Heart left ventricle (tissue), 16 donors: ENCODE results near the gene VPREB3. TPM values are rescaled to one million over a fixed set of nuclear protein-coding genes. Genes with fewer than 3 reads are reported as not detected.

Experiments
- ATAC-seq, 4 donors: fragments of 200-7000 bp; cut with Tn5 transposase; one replicate each; pipeline ENCODE4 v1.9.1; 2020 to 2022; ENCODE audit warnings: moderate library complexity in 4 of 4, mild to moderate bottlenecking in 3 of 4, moderate number of reproducible peaks in 1 of 4
- DNase-seq, 5 donors: peaks; one replicate each; pipeline ENCODE4 v3.0.0-alpha.2; 2020
- H3K27ac ChIP-seq, 12 donors: fragments of 200-600 bp; sonication (generic) in 4 of 12; one replicate each; pipeline versions ENCODE4 v1.5.0 to v1.8.0; 2016 to 2022; ENCODE audit warnings: mild to moderate bottlenecking in 2 of 12
- H3K27me3 ChIP-seq, 9 donors: fragments of 200-600 bp; sonication (generic) in 2 of 9; one replicate each; pipeline versions ENCODE4 v1.5.1 to v1.8.0; 2016 to 2022; ENCODE audit warnings: mild to moderate bottlenecking in 3 of 9
- H3K36me3 ChIP-seq, 9 donors: fragments of 200-600 bp; sonication (generic) in 2 of 9; one replicate each; pipeline versions ENCODE4 v1.5.0 to v1.8.0; 2018 to 2022; ENCODE audit warnings: mild to moderate bottlenecking in 2 of 9
- H3K4me1 ChIP-seq, 12 donors: fragments of 200-600 bp; sonication (generic) in 4 of 12; one replicate each; pipeline versions ENCODE4 v1.5.0 to v1.8.0; 2016 to 2022; ENCODE audit warnings: mild to moderate bottlenecking in 3 of 12
- H3K4me3 ChIP-seq, 12 donors: fragments of 200-600 bp; sonication (generic) in 4 of 12; one replicate each; pipeline versions ENCODE4 v1.5.0 to v1.8.0; 2017 to 2022; ENCODE audit warnings: mild to moderate bottlenecking in 9 of 12, moderate library complexity in 4 of 12
- H3K9me3 ChIP-seq, 12 donors: fragments of 200-600 bp; sonication (generic) in 4 of 12; one replicate each; pipeline versions ENCODE4 v1.5.0 to v1.8.0; 2016 to 2022; ENCODE audit warnings: mild to moderate bottlenecking in 1 of 12
- CTCF ChIP-seq, 12 donors: fragments of 200-600 bp; sonication (generic) in 4 of 12; IDR thresholded peaks; one replicate each; pipeline versions ENCODE4 v1.5.0 to v1.8.0; 2018 to 2022; ENCODE audit warnings: antibody characterized with exemption in 12 of 12, mild to moderate bottlenecking in 5 of 12
- POLR2A ChIP-seq, 2 donors: fragments of 450-650 bp; IDR thresholded peaks; one replicate each; pipeline ENCODE4 v1.6.1; 2017; ENCODE audit warnings: antibody characterized with exemption in 2 of 2, mild to moderate bottlenecking in 2 of 2, moderate library complexity in 2 of 2
- WGBS, 4 donors: extraction: QIAGEN DNeasy Blood & Tissue Kit in 2 of 4; methylation state at CpG; one replicate each; pipeline versions ENCODE4 v1.1.5 to v1.1.7; 2013 to 2018; 5-methylcytosine and 5-hydroxymethylcytosine counted together
- intact Hi-C, 10 donors: fragments of 100-400 bp; cut with DNase I; formaldehyde crosslinking; loops; one replicate each; pipeline versions ENCODE4 v1.11.1 to v1.14.2; 2022
- polyA plus RNA-seq, 2 donors: library from polyadenylated mRNA; stranded (reverse); fragments of 200-250 nt; gene quantifications; one replicate each; pipeline ENCODE4 v1.2.3, GENCODE V29; 2013
- total RNA-seq, 9 donors: library from RNA; depleted of rRNA in 2 of 9; stranded (reverse); fragments of >200 nt in 2 of 9; fragmentation: NEBNext Ultra II Directional in 3 of 9; extraction: Animal tissue kit (Norgen Biotek cat#: 25700) in 3 of 9; gene quantifications; one replicate each; pipeline versions ENCODE4 v1.1.0 to v1.2.4, GENCODE V29; 2016 to 2023
- donor health status: ischemic (EF 13 %, LVEDD 7.1; RV severe dilation, severe dysfunction).
- donor health status: healthy with polysubstance abuse.
- donor health status: DM: no; HTN: yes; CAD: no.
- donor health status: DM: no; HTN: no; CAD: no.
- donor health status: ischemic (EF 25% LVEDD 6.9; RV normal size, moderate dysfunction).
- donor health status: ischemic (EF 25% LVEDD 5.7; RV mildly dilated, moderate dysfunction).
- donor health status: healthy.
- donor health status: DM: yes; HTN: yes; CAD: no.
- donor health status: ischemic (EF 35%, LVEDD 5.7; RV mildly dilated, moderate dysfunction).
- donor health status: nonischemic (EF 11% LVEDD 7.7; RV severe dilation, severe dysfunction).
- donor health status: DM: yes; HTN: yes; CAD: no.
- donor health status: PGD.
- donor health status: ischemic (EF 29% LVEDD 5.4; RV normal size, mild dysfunction).
- donor health status: nonischemic (EF 23%, LVEDD 6.1; RV moderate dilation, normal function).

Gene VPREB3
- total and polyA plus RNA-seq, 11 donors = 0.63 to 3.2 (median 0.77) TPM; not detected in 3

DNA sequence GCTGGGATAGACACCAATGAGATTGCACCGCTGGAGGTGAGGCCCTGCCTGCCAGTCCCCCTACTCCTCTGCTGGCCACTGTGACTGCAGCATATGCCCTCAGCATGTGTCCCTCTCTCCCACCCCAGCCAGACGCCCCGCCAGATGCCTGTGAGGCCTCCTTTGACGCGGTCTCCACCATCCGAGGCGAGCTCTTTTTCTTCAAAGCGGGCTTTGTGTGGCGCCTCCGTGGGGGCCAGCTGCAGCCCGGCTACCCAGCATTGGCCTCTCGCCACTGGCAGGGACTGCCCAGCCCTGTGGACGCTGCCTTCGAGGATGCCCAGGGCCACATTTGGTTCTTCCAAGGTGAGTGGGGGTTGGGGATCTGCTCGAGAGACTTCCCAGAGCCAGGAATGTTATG, 26.8 kb upstream of the VPREB3 start:
- WGBS, 4 donors = 81 to 90% (median 90%) methylated on average over 10 to 15 of the region's 15 CpGs
- H3K36me3 ChIP-seq = peaks cover 0 to 7% (median 0%) of the 10 kb centered on the region in 9 donors
- no peaks in the 10 kb centered on the region for H3K27me3 ChIP-seq
- intact Hi-C loops = no loop called here
- no peaks in the 10 kb centered on the region for H3K9me3 ChIP-seq
- no peak for ATAC-seq
- H3K27ac ChIP-seq = no peak overlapping the region
- no peak for TF ChIP-seq POLR2A (IDR thresholded peaks at IDR 0.05)
- TF ChIP-seq CTCF (IDR thresholded peaks at IDR 0.05) = no peak
- DNase-seq = no peak
- no peak overlapping the region for H3K4me3 ChIP-seq
- H3K4me1 ChIP-seq = peaks cover 0 to 15% (median 3%) of the 10 kb centered on the region in 12 donors

- Histone ChIP-seq H3K4me1 (peaks cover 0 to 17% (median 3%) of the 10 kb centered on the region in 12 donors), H3K9me3 (no peaks in the 10 kb centered on the region), H3K27me3 (no peaks in the 10 kb centered on the region), H3K4me3 (no peak overlapping the region), H3K27ac (no peak overlapping the region), H3K36me3 (peaks cover 0 to 7% (median 0%) of the 10 kb centered on the region in 9 donors)
- no peak for ATAC-seq
- TF ChIP-seq POLR2A (IDR thresholded peaks at IDR 0.05) (no peak), CTCF (IDR thresholded peaks at IDR 0.05) (no peak)
- no peak for DNase-seq
- 88 to 93% (median 92%) methylated on average over 12 to 20 of the region's 20 CpGs for WGBS, 4 donors
- intact Hi-C loops = no loop called here
Observed at GRCh38 chr22:23780146-23780748, 26.0 kb upstream of the VPREB3 start.

DNA sequence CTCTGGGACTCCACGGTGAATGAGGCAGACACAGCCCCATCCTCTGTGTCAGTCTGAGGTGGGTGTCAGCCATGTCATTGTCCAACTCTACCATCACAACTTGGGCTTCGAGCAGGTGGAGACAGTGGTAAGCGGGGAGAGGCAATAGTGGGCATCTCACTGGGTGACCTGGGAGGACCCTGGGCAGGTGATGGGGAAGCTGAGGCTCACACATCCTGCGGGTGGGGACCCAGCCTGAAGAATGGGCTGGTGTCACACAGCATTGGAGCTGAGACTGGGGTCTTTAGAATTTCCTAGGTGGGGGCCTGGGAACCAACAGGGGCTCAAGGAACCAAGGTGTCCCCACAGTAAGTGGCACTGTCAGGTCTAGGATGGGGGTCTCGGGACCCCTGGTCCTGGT, 25.5 kb upstream of the VPREB3 start:
- Histone ChIP-seq H3K4me3 (no peak overlapping the region), H3K27ac (no peak overlapping the region), H3K36me3 (peaks cover 0 to 7% (median 0%) of the 10 kb centered on the region in 9 donors), H3K9me3 (no peaks in the 10 kb centered on the region), H3K27me3 (no peaks in the 10 kb centered on the region), H3K4me1 (peaks cover 0 to 22% (median 6%) of the 10 kb centered on the region in 12 donors)
- DNase-seq (no peak), ATAC-seq (no peak)
- 88 to 96% (median 90%) methylated on average over 3 to 5 of the region's 5 CpGs for WGBS, 4 donors
- intact Hi-C loops = loop anchor here in 1 of 10 donors (10.0 kb wide), 1 partner anchor 475 kb away; no protein-coding TSS in a partner anchor
- TF ChIP-seq POLR2A (IDR thresholded peaks at IDR 0.05) (no peak), CTCF (IDR thresholded peaks at IDR 0.05) (no peak)

DNA sequence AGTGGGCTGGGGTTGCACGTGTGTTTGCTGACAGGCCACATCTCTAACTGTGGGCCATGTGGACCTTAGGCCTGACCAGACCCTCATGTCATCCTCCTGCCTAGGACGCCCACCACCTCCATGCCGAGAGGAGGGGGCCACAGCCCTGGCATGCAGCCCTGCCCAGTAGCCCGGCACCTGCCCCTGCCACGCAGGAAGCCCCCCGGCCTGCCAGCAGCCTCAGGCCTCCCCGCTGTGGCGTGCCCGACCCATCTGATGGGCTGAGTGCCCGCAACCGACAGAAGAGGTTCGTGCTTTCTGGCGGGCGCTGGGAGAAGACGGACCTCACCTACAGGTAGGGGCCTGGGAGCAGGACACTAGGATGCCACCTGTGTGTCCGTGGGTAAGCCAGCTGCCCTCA, 24.9 kb upstream of the VPREB3 start:
- DNase-seq (no peak), ATAC-seq (no peak)
- Histone ChIP-seq H3K36me3 (peaks cover 0 to 7% (median 0%) of the 10 kb centered on the region in 9 donors), H3K4me3 (no peak overlapping the region), H3K27ac (no peak overlapping the region), H3K9me3 (no peaks in the 10 kb centered on the region), H3K4me1 (peaks cover 0 to 28% (median 12%) of the 10 kb centered on the region in 12 donors), H3K27me3 (no peaks in the 10 kb centered on the region)
- intact Hi-C loops = loop anchor here in 1 of 10 donors (10.0 kb wide), 1 partner anchor 476 kb away; no protein-coding TSS in a partner anchor
- no peak for TF ChIP-seq POLR2A (IDR thresholded peaks at IDR 0.05)
- no peak for TF ChIP-seq CTCF (IDR thresholded peaks at IDR 0.05)
- WGBS, 4 donors = 92 to 94% (median 93%) methylated on average over 15 to 16 of the region's 16 CpGs
